Immature natural killer cell (primary cell): ENCODE data around the gene PREX1. TPM values are rescaled to one million over a fixed set of nuclear protein-coding genes. Genes with fewer than 3 reads are reported as not detected.

Experiments used
- DNase-seq, 3 donors: peaks; one replicate each; pipeline ENCODE4 v3.0.0; 2022; ENCODE audit warnings: mixed read lengths in 1 of 3
- H3K27ac Mint-ChIP-seq, 6 donors: one replicate each; pipeline ENCODE4 v1.8.0; 2020; ENCODE audit warnings: mixed read lengths in 6 of 6, mild to moderate bottlenecking in 5 of 6, inconsistent platforms in 4 of 6, moderate library complexity in 3 of 6
- H3K27me3 Mint-ChIP-seq, 3 donors: one replicate each; pipeline ENCODE4 v1.8.0; 2020 to 2021; ENCODE audit warnings: low read depth in 3 of 3, mild to moderate bottlenecking in 3 of 3, mixed read lengths in 3 of 3, moderate library complexity in 3 of 3, inconsistent platforms in 1 of 3
- H3K36me3 Mint-ChIP-seq, 3 donors: one replicate each; pipeline ENCODE4 v1.8.0; 2020; ENCODE audit warnings: mixed read lengths in 3 of 3, inconsistent platforms in 2 of 3, mild to moderate bottlenecking in 2 of 3
- H3K4me1 Mint-ChIP-seq, 2 donors: one replicate each; pipeline ENCODE4 v1.8.0; 2020; ENCODE audit warnings: inconsistent platforms in 2 of 2, mild to moderate bottlenecking in 2 of 2, mixed read lengths in 2 of 2, moderate library complexity in 1 of 2
- H3K4me3 Mint-ChIP-seq, 5 donors: one replicate each; pipeline ENCODE4 v1.8.0; 2020; ENCODE audit warnings: mild to moderate bottlenecking in 5 of 5, mixed read lengths in 5 of 5, inconsistent platforms in 3 of 5, moderate library complexity in 3 of 5
- H3K9me3 Mint-ChIP-seq, 6 donors: one replicate each; pipeline ENCODE4 v1.8.0; 2020; ENCODE audit warnings: mild to moderate bottlenecking in 6 of 6, mixed read lengths in 6 of 6, inconsistent platforms in 4 of 6, moderate library complexity in 3 of 6
- polyA plus RNA-seq, 3 donors: library from polyadenylated mRNA; unstranded; fragments of 300-500 nt; fragmentation: Illumina TruSeq; gene quantifications; one replicate each; pipeline ENCODE4 v1.2.3, GENCODE V29; 2021

Gene PREX1
- polyA plus RNA-seq, 3 donors from 2014 or later = 30.5 to 94.3 (median 54.9) TPM

GRCh38 chr20:48657426-48658197 is 170.2 kb downstream of the PREX1 start:
- peaks cover 26 to 55% (median 34%) of the 10 kb centered on the region in 3 donors for H3K36me3 Mint-ChIP-seq

GRCh38 chr20:48656661-48657211 is 171.1 kb downstream of the PREX1 start:
- Mint-ChIP-seq H3K4me3 (no peak overlapping the region), H3K27ac (peak overlapping the region in 5 of 6 donors; percentile 14 to 74 (median 66)), H3K4me1 (peaks cover 36 to 40% of the 10 kb centered on the region in 2 donors), H3K9me3 (no peaks in the 10 kb centered on the region), H3K27me3 (peaks cover 20 to 46% (median 27%) of the 10 kb centered on the region in 3 donors), H3K36me3 (peaks cover 26 to 55% (median 34%) of the 10 kb centered on the region in 3 donors)
- no peak for DNase-seq

More at GRCh38 chr20:48657426-48658197, 170.2 kb downstream of the PREX1 start:
- Mint-ChIP-seq H3K4me1 (peaks cover 35 to 46% of the 10 kb centered on the region in 2 donors), H3K9me3 (no peaks in the 10 kb centered on the region), H3K4me3 (peak overlapping the region in 1 of 5 donors; percentile 25), H3K27ac (peak overlapping the region; percentile 33 to 83 (median 58)), H3K27me3 (peaks cover 18 to 49% (median 26%) of the 10 kb centered on the region in 3 donors)
- peak; percentile 68 to 76 (median 71) for DNase-seq

GRCh38 chr20:48656137-48656536 is 171.7 kb downstream of the PREX1 start:
- no peak for DNase-seq
- no peak overlapping the region for H3K4me3 Mint-ChIP-seq
- peaks cover 34 to 36% of the 10 kb centered on the region in 2 donors for H3K4me1 Mint-ChIP-seq
- peaks cover 26 to 57% (median 39%) of the 10 kb centered on the region in 3 donors for H3K36me3 Mint-ChIP-seq
- H3K27ac Mint-ChIP-seq = peak overlapping the region; percentile 24 to 74 (median 66)
- H3K27me3 Mint-ChIP-seq = peaks cover 22 to 51% (median 32%) of the 10 kb centered on the region in 3 donors
- no peaks in the 10 kb centered on the region for H3K9me3 Mint-ChIP-seq

GRCh38 chr20:48653706-48654051 is 174.1 kb downstream of the PREX1 start:
- Mint-ChIP-seq H3K36me3 (peaks cover 23 to 55% (median 32%) of the 10 kb centered on the region in 3 donors), H3K27ac (no peak overlapping the region), H3K4me1 (peaks cover 14 to 16% of the 10 kb centered on the region in 2 donors), H3K9me3 (no peaks in the 10 kb centered on the region), H3K4me3 (no peak overlapping the region), H3K27me3 (peaks cover 24 to 55% (median 36%) of the 10 kb centered on the region in 3 donors)
- no peak for DNase-seq

GRCh38 chr20:48652961-48653705 is 174.7 kb downstream of the PREX1 start:
- no peak for DNase-seq
- no peaks in the 10 kb centered on the region for H3K9me3 Mint-ChIP-seq
- H3K27me3 Mint-ChIP-seq = peaks cover 24 to 54% (median 41%) of the 10 kb centered on the region in 3 donors
- no peak overlapping the region for H3K4me3 Mint-ChIP-seq
- peaks cover 19 to 57% (median 34%) of the 10 kb centered on the region in 3 donors for H3K36me3 Mint-ChIP-seq
- peak overlapping the region in 1 of 6 donors; percentile 60 for H3K27ac Mint-ChIP-seq
- H3K4me1 Mint-ChIP-seq = peaks cover 8 to 13% of the 10 kb centered on the region in 2 donors

GRCh38 chr20:48651960-48652359 is 175.8 kb downstream of the PREX1 start:
- peaks cover 14 to 59% (median 29%) of the 10 kb centered on the region in 3 donors for H3K36me3 Mint-ChIP-seq
- peaks cover 0 to 6% of the 10 kb centered on the region in 2 donors for H3K4me1 Mint-ChIP-seq
- H3K9me3 Mint-ChIP-seq = no peaks in the 10 kb centered on the region
- H3K4me3 Mint-ChIP-seq = no peak overlapping the region
- no peak overlapping the region for H3K27ac Mint-ChIP-seq
- H3K27me3 Mint-ChIP-seq = peaks cover 20 to 50% (median 34%) of the 10 kb centered on the region in 3 donors
- no peak for DNase-seq

GRCh38 chr20:48651271-48651670 is 176.5 kb downstream of the PREX1 start:
- Mint-ChIP-seq H3K4me3 (no peak overlapping the region), H3K27me3 (peaks cover 19 to 47% (median 30%) of the 10 kb centered on the region in 3 donors), H3K36me3 (peaks cover 9 to 54% (median 24%) of the 10 kb centered on the region in 3 donors), H3K27ac (peak overlapping the region in 3 of 6 donors; percentile 17 to 62 (median 56)), H3K4me1 (peaks cover 0 to 6% of the 10 kb centered on the region in 2 donors), H3K9me3 (no peaks in the 10 kb centered on the region)
- DNase-seq = no peak

- H3K27ac Mint-ChIP-seq = peak overlapping the region in 3 of 6 donors; percentile 43 to 57 (median 51)
- peaks cover 14 to 38% (median 38%) of the 10 kb centered on the region in 3 donors for H3K27me3 Mint-ChIP-seq
- no peaks in the 10 kb centered on the region for H3K9me3 Mint-ChIP-seq
- no peak for DNase-seq
- H3K36me3 Mint-ChIP-seq = peaks cover 11 to 55% (median 28%) of the 10 kb centered on the region in 3 donors
- no peak overlapping the region for H3K4me3 Mint-ChIP-seq
- H3K4me1 Mint-ChIP-seq = peaks cover 0 to 7% of the 10 kb centered on the region in 2 donors
Observed at GRCh38 chr20:48649868-48650267, 177.9 kb downstream of the PREX1 start.

GRCh38 chr20:48649104-48649626 is 178.6 kb downstream of the PREX1 start:
- no peak overlapping the region for H3K4me3 Mint-ChIP-seq
- no peak for DNase-seq
- H3K27ac Mint-ChIP-seq = peak overlapping the region in 1 of 6 donors; percentile 9
- no peaks in the 10 kb centered on the region for H3K9me3 Mint-ChIP-seq
- peaks cover 12 to 38% (median 35%) of the 10 kb centered on the region in 3 donors for H3K27me3 Mint-ChIP-seq
- H3K4me1 Mint-ChIP-seq = peaks cover 0 to 7% of the 10 kb centered on the region in 2 donors
- H3K36me3 Mint-ChIP-seq = peaks cover 11 to 59% (median 28%) of the 10 kb centered on the region in 3 donors

- H3K36me3 Mint-ChIP-seq = peaks cover 15 to 63% (median 31%) of the 10 kb centered on the region in 3 donors
- H3K4me3 Mint-ChIP-seq = no peak overlapping the region
- no peak for DNase-seq
- peaks cover 10 to 38% (median 32%) of the 10 kb centered on the region in 3 donors for H3K27me3 Mint-ChIP-seq
- H3K27ac Mint-ChIP-seq = peak overlapping the region in 3 of 6 donors; percentile 9 to 69 (median 57)
- no peaks in the 10 kb centered on the region for H3K9me3 Mint-ChIP-seq
- H3K4me1 Mint-ChIP-seq = peaks cover 0 to 7% of the 10 kb centered on the region in 2 donors
Observed at GRCh38 chr20:48648482-48649051, 179.2 kb downstream of the PREX1 start.

- peaks cover 8 to 36% (median 26%) of the 10 kb centered on the region in 3 donors for H3K27me3 Mint-ChIP-seq
- H3K27ac Mint-ChIP-seq = peak overlapping the region in 3 of 6 donors; percentile 3 to 59 (median 9)
- no peak for DNase-seq
- H3K9me3 Mint-ChIP-seq = no peaks in the 10 kb centered on the region
- H3K4me3 Mint-ChIP-seq = no peak overlapping the region
- H3K4me1 Mint-ChIP-seq = peaks cover 0 to 7% of the 10 kb centered on the region in 2 donors
- peaks cover 15 to 63% (median 31%) of the 10 kb centered on the region in 3 donors for H3K36me3 Mint-ChIP-seq
Observed at GRCh38 chr20:48647858-48648257, 179.9 kb downstream of the PREX1 start.

- Mint-ChIP-seq H3K9me3 (no peaks in the 10 kb centered on the region), H3K36me3 (peaks cover 20 to 65% (median 32%) of the 10 kb centered on the region in 3 donors), H3K27ac (peak overlapping the region in 5 of 6 donors; percentile 24 to 73 (median 45)), H3K4me1 (peaks cover 5 to 8% of the 10 kb centered on the region in 2 donors), H3K4me3 (no peak overlapping the region), H3K27me3 (peaks cover 4 to 22% (median 20%) of the 10 kb centered on the region in 3 donors)
- no peak for DNase-seq
Observed at GRCh38 chr20:48645666-48646065, 182.1 kb downstream of the PREX1 start.
